ENCODE results near the gene ONECUT1.
"Not testable (repeated sequence)": the region's sequence is repeated elsewhere in the genome, so short reads cannot be mapped to it uniquely, and the experiment has no call there.

ONECUT1 gene

DNA sequence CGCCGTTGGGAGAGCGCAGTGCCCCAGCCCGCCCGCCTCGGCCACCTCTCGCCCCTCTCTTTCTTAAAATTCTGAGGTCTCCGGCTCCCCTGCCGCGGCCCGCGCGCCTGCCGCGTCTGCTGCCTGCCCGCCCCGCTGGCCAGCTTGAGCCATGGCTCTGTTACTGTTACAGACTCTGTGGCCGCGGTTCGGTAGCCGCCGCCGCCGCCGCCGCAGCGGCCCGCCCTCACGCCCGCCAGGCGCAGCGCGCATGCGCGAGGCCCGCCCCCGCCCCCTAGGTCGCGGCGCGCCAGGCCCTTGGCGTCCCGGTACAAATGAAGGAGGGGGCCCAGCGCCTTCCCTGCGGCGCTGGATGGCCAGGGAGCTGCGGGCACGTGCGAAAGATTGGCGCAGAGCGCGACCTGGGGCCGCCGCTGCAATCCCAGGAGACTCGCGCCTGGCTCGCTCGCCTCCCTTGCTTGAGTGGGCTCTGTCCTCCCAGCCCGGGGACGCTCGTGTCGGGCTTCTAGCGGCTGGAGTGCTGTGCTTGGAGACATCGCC, at the start of gene ONECUT1:
Gene ONECUT1 (minus strand): TSS at position 168 of the 540 bp plus-strand sequence. CDS start 452 bp downstream, outside the sequence.
- no peak within 1 kb of the TSS for H3K9ac ChIP-seq (ENCODE audit: low read depth, low read length)
- H3K27me3 ChIP-seq (ENCODE audit: control insufficient read depth, insufficient read depth, low read length), result peaks cover 99% of the 10 kb centered on the region
- H3K4me3 ChIP-seq (ENCODE audit: low read depth, low read length), result peak within 1 kb of the TSS; percentile 66
- H3K9me3 ChIP-seq (ENCODE audit: control insufficient read depth, insufficient read depth, low read length), result no peaks in the 10 kb centered on the region
- no peak within 1 kb of the TSS for H3K27ac ChIP-seq (ENCODE audit: low read depth, low read length)
- H3K4me1 ChIP-seq (ENCODE audit: control insufficient read depth, insufficient read depth, low read length), result peaks cover 81% of the 10 kb centered on the region
- no peaks in the 10 kb centered on the region for H3K36me3 ChIP-seq (ENCODE audit: control insufficient read depth, insufficient read depth, low read length)

DNA sequence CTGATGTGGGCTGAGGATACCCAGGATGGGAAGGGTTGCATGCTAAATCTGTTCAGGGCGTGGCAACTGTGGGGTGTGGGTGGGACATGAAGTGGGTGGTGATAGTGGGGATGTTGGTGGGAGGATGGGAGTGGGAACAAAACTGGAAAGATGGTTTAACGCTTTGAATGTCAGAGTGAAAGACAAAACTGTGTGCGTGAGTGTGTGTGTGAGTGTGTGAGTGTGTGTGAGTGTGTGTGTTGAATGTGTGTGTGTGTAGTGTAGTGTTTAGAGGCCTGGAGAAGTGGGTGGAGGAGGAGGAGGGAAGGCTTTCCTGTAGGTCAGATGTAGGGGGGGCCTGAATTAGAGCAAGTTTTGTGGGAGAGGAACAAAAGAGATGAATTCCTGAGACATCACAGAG, 44.2 kb upstream of the ONECUT1 start:
- H3K4me1 ChIP-seq (ENCODE audit: control insufficient read depth, insufficient read depth, low read length), result no peaks in the 10 kb centered on the region
- H3K27me3 ChIP-seq (ENCODE audit: control insufficient read depth, insufficient read depth, low read length), result no peaks in the 10 kb centered on the region
- H3K9ac ChIP-seq (ENCODE audit: low read depth, low read length), result no peak overlapping the region
- H3K36me3 ChIP-seq (ENCODE audit: control insufficient read depth, insufficient read depth, low read length), result no peaks in the 10 kb centered on the region
- H3K4me3 ChIP-seq (ENCODE audit: low read depth, low read length), result no peak overlapping the region
- H3K9me3 ChIP-seq (ENCODE audit: control insufficient read depth, insufficient read depth, low read length), result no peaks in the 10 kb centered on the region
- H3K27ac ChIP-seq (ENCODE audit: low read depth, low read length), result no peak overlapping the region

DNA sequence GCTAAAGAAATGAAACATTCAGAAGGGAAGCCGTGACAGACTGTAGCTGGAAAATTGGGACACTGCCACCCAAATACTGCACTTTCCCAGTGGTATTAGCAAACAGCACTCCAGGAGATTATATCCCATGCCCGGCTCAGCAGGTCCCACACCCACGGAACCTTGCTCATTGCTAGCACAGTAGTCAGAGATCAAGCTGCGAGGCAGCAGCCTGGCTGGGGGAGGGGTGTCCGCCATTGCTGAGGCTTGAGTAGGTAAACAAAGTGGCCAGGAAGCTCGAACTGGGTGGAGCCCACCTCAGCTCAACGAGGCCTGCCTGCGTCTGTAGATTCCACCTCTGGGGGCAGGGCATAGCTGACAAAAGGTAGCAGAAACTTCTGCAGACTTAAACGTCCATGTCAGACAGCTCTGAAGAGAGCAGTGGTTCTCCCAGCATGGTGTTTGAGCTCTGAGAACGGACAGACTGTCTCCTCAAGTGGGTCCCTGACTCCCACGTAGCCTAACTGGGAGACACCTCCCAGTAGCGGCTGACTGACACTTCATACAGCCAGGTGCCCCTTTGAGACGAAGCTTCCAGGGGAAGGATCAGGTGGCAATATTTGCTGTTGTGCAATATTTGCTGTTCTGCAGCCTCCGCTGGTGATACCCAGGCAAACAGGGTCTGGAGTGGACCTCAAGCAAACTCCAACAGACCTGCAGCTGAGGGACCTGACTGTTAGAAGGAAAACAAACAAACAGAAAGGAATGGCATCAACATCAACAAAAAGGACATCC, 34.2 kb upstream of the ONECUT1 start:
- H3K36me3 ChIP-seq (ENCODE audit: control insufficient read depth, insufficient read depth, low read length); H3K4me1 ChIP-seq (ENCODE audit: control insufficient read depth, insufficient read depth, low read length); H3K9me3 ChIP-seq (ENCODE audit: control insufficient read depth, insufficient read depth, low read length); H3K9ac ChIP-seq (ENCODE audit: low read depth, low read length); H3K4me3 ChIP-seq (ENCODE audit: low read depth, low read length); H3K27me3 ChIP-seq (ENCODE audit: control insufficient read depth, insufficient read depth, low read length); H3K27ac ChIP-seq (ENCODE audit: low read depth, low read length): not testable (repeated sequence)

DNA sequence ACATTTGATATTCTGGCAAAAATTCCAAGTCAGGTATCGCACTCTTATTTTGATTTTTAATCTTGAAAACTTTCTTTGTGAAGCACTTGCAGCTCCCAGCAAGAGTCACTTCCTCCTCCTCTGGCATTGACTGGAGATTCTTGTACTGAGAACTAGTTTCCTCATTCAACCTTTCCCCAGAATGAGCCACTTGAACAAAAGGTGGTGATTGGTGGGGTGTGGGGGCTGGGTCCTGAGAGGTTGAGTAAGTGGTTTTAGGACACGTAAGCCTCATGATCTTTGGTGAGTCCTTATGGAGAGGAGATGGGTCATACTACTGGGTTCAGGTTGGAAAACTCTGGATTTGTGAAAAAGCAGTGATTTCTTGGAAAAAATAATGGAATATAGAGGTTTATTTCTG, 32.3 kb upstream of the ONECUT1 start:
- H3K9me3 ChIP-seq (ENCODE audit: control insufficient read depth, insufficient read depth, low read length), result peaks cover 8% of the 10 kb centered on the region; the same call in 1 of the 2 replicates
- no peaks in the 10 kb centered on the region for H3K36me3 ChIP-seq (ENCODE audit: control insufficient read depth, insufficient read depth, low read length)
- H3K4me1 ChIP-seq (ENCODE audit: control insufficient read depth, insufficient read depth, low read length), result no peaks in the 10 kb centered on the region
- H3K27ac ChIP-seq (ENCODE audit: low read depth, low read length), result no peak overlapping the region
- H3K4me3 ChIP-seq (ENCODE audit: low read depth, low read length), result no peak overlapping the region
- no peak overlapping the region for H3K9ac ChIP-seq (ENCODE audit: low read depth, low read length)
- no peaks in the 10 kb centered on the region for H3K27me3 ChIP-seq (ENCODE audit: control insufficient read depth, insufficient read depth, low read length)

DNA sequence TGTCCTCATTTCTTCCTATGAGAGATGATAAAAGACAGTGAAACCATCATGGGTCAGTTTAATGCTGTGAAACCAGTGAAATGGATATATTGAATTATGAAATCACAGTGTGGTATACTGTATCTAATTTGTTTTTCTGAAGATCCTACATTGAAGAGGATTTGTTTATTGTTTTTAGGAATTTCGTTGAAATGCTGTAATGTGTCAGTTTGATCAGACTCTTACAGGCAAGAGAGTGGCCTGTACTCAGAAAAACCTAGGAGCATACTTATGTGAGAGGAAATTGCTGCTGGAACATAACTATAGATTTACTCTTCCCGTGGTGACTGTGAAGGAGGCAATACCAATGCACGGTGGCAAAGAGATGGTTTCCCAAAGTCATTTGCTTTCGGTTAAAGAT, 29.1 kb upstream of the ONECUT1 start:
- no peak overlapping the region for H3K4me3 ChIP-seq (ENCODE audit: low read depth, low read length)
- H3K36me3 ChIP-seq (ENCODE audit: control insufficient read depth, insufficient read depth, low read length), result no peaks in the 10 kb centered on the region
- H3K9me3 ChIP-seq (ENCODE audit: control insufficient read depth, insufficient read depth, low read length), result peaks cover 8% of the 10 kb centered on the region; the same call in 1 of the 2 replicates
- no peaks in the 10 kb centered on the region for H3K27me3 ChIP-seq (ENCODE audit: control insufficient read depth, insufficient read depth, low read length)
- no peaks in the 10 kb centered on the region for H3K4me1 ChIP-seq (ENCODE audit: control insufficient read depth, insufficient read depth, low read length)
- no peak overlapping the region for H3K9ac ChIP-seq (ENCODE audit: low read depth, low read length)
- H3K27ac ChIP-seq (ENCODE audit: low read depth, low read length), result no peak overlapping the region

DNA sequence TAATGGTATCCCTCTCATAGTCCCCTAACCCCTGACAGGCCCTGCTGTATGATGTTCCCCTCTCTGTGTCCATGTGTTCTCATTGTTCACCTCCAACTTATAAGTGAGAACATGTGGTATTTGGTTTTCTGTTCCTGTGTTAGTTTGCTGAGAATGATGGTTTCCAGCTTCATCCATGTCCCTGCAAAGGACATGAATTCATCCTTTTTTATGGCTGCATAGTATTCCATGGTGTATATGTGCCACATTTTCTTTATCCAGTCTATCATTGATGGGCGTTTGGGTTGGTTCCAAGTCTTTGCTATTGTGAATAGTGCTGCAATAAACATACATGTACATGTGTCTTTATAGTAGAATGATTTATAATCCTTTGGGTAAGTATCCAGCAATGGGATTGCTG, 25.8 kb upstream of the ONECUT1 start:
- not testable (repeated sequence) for H3K27me3 ChIP-seq (ENCODE audit: control insufficient read depth, insufficient read depth, low read length); H3K9ac ChIP-seq (ENCODE audit: low read depth, low read length); H3K4me1 ChIP-seq (ENCODE audit: control insufficient read depth, insufficient read depth, low read length); H3K36me3 ChIP-seq (ENCODE audit: control insufficient read depth, insufficient read depth, low read length); H3K9me3 ChIP-seq (ENCODE audit: control insufficient read depth, insufficient read depth, low read length); H3K4me3 ChIP-seq (ENCODE audit: low read depth, low read length); H3K27ac ChIP-seq (ENCODE audit: low read depth, low read length)

DNA sequence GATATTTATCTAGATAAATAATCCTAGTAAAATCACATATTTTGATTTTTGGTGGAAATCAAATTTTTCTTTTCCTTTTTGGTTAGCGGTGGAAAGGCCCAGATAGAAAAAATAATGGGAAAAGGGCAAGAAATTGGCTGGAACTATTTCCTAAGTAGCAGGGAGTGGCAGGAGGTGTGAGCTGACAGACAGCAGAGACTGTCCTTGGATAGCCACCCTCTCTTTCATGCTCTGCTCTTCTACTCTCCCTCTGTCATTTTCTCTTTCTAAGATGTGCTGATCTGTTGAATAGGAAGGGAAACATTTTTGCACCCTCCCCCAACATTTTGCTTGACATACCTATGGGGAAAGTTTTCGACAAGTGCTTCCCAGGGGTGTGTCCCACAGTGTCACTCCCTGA, 18.9 kb upstream of the ONECUT1 start:
- Histone ChIP-seq H3K9me3 (ENCODE audit: control insufficient read depth, insufficient read depth, low read length) (no peaks in the 10 kb centered on the region), H3K9ac (ENCODE audit: low read depth, low read length) (no peak overlapping the region), H3K36me3 (ENCODE audit: control insufficient read depth, insufficient read depth, low read length) (no peaks in the 10 kb centered on the region), H3K27ac (ENCODE audit: low read depth, low read length) (no peak overlapping the region), H3K4me1 (ENCODE audit: control insufficient read depth, insufficient read depth, low read length) (peaks cover 5% of the 10 kb centered on the region), H3K4me3 (ENCODE audit: low read depth, low read length) (no peak overlapping the region), H3K27me3 (ENCODE audit: control insufficient read depth, insufficient read depth, low read length) (peaks cover 38% of the 10 kb centered on the region)

DNA sequence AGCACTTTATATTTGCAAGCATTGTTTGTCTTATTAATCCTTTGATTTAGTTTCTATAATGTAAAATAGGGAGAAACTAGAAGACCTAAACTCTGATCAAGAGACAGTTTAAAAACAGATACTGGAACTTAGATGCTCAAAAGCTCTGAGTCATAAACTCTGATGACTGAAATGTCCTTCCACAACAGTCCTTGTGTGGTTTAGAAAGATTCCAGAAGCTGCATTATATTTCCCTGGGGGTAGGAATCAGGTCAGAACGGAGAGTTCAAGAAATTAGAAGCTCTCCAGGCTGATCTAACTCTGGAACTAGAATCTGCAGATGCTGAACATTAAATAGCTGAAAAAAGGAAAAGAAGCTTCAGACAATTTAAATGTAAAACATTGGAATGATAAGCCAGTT, 18.3 kb upstream of the ONECUT1 start:
- Histone ChIP-seq H3K9me3 (ENCODE audit: control insufficient read depth, insufficient read depth, low read length) (no peaks in the 10 kb centered on the region), H3K9ac (ENCODE audit: low read depth, low read length) (no peak overlapping the region), H3K27ac (ENCODE audit: low read depth, low read length) (no peak overlapping the region), H3K4me3 (ENCODE audit: low read depth, low read length) (no peak overlapping the region), H3K27me3 (ENCODE audit: control insufficient read depth, insufficient read depth, low read length) (peaks cover 44% of the 10 kb centered on the region), H3K4me1 (ENCODE audit: control insufficient read depth, insufficient read depth, low read length) (peaks cover 9% of the 10 kb centered on the region), H3K36me3 (ENCODE audit: control insufficient read depth, insufficient read depth, low read length) (no peaks in the 10 kb centered on the region)

DNA sequence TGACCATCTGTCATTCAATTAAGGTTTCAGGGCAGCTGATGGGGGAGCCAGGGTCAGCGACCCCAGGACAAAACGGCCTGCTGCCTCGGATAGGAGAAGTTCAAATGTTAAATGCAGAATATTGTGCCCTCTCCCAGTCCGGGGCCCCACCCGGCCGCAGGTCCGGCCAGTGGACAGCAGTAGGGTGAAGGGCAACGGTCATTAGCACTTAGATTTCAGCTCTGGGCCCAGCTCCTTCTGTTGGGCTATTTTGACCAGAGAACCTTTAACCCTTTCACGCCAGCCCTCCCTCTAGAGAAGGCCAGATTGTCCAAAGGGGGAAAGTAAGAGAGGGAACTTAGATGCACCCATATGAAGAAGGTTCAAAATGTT, 16.1 kb upstream of the ONECUT1 start:
- Histone ChIP-seq H3K4me1 (ENCODE audit: control insufficient read depth, insufficient read depth, low read length) (peaks cover 30% of the 10 kb centered on the region), H3K4me3 (ENCODE audit: low read depth, low read length) (peak overlapping the region; percentile 52), H3K9ac (ENCODE audit: low read depth, low read length) (no peak overlapping the region; the same call in 1 of the 2 replicates), H3K27ac (ENCODE audit: low read depth, low read length) (peak overlapping the region; percentile 89), H3K27me3 (ENCODE audit: control insufficient read depth, insufficient read depth, low read length) (peaks cover 66% of the 10 kb centered on the region), H3K9me3 (ENCODE audit: control insufficient read depth, insufficient read depth, low read length) (no peaks in the 10 kb centered on the region), H3K36me3 (ENCODE audit: control insufficient read depth, insufficient read depth, low read length) (no peaks in the 10 kb centered on the region)

DNA sequence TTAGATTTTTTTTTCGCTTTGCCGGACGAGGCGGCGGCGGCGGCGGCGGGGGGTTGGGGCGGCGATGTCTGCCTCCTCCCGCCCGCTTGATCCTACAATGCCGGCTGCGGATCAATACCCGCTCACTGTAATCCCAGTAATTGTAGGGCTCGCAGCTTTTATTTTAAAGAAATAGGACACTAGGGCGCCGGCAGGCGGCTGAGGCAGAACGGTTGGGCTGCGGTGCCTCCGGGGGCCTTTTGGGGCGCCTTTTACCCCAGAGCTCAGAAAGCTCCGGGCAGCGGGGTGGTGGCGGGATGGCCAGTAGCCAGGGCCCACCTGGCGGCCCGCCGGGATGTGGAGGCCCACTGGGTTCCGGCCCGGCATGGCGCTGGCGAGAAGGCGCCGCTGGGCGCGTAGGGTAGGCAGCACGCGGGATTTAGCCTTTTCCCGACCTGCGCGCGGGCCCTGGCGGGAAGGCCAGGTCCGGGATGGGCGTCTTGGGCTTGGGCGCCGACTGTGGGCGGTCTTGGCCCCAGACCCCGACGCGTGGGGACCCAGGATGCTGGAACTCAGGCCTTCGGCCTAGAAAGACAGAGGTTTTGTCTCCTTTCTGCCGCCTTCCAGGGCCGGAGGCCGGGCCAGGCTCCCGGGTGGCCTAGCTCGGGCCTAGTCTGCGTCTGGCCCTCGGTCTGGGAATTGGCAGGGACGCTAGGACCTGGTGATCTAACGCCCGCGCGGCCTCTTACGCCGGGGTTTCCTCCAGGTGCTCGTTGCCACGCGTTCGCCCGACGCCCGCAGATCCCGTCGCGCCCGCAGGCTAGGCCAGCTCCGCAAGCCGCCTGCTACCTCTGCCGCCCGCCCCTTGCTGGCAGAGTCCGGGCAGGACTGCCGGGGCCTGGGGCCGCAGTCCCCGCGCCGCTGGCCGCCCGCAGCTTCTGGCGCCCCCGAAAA, 15.5 kb upstream of the ONECUT1 start:
- Histone ChIP-seq H3K9me3 (ENCODE audit: control insufficient read depth, insufficient read depth, low read length) (no peaks in the 10 kb centered on the region), H3K4me3 (ENCODE audit: low read depth, low read length) (peak overlapping the region; percentile 52), H3K27ac (ENCODE audit: low read depth, low read length) (peak overlapping the region; percentile 89), H3K4me1 (ENCODE audit: control insufficient read depth, insufficient read depth, low read length) (peaks cover 36% of the 10 kb centered on the region), H3K27me3 (ENCODE audit: control insufficient read depth, insufficient read depth, low read length) (peaks cover 72% of the 10 kb centered on the region), H3K36me3 (ENCODE audit: control insufficient read depth, insufficient read depth, low read length) (no peaks in the 10 kb centered on the region), H3K9ac (ENCODE audit: low read depth, low read length) (peak overlapping the region; percentile 55)
